Measurements from ENCODE around the gene PSMD11.

The PSMD11 gene

GRCh38 chr17:32464374-32464773 is 20.1 kb downstream of the PSMD11 start:
- TF ChIP-seq CTCF (conservative IDR thresholded peaks at IDR 0.05) = no peak

GRCh38 chr17:32467949-32468348 is 23.6 kb downstream of the PSMD11 start:
- no peak for TF ChIP-seq CTCF (conservative IDR thresholded peaks at IDR 0.05)
- H3K27ac ChIP-seq = no peak overlapping the region

More at GRCh38 chr17:32464374-32464773, 20.1 kb downstream of the PSMD11 start:
- no peak overlapping the region for H3K27ac ChIP-seq

- no peak overlapping the region for H3K27ac ChIP-seq
- TF ChIP-seq CTCF (conservative IDR thresholded peaks at IDR 0.05) = no peak
Measured at GRCh38 chr17:32470405-32471167, 26.3 kb downstream of the PSMD11 start.

GRCh38 chr17:32471652-32472051 is 27.3 kb downstream of the PSMD11 start:
- no peak for TF ChIP-seq CTCF (conservative IDR thresholded peaks at IDR 0.05)
- no peak overlapping the region for H3K27ac ChIP-seq

GRCh38 chr17:32475258-32475657 is 30.9 kb downstream of the PSMD11 start:
- TF ChIP-seq CTCF (conservative IDR thresholded peaks at IDR 0.05) = no peak
- no peak overlapping the region for H3K27ac ChIP-seq

- no peak overlapping the region for H3K27ac ChIP-seq
- no peak for TF ChIP-seq CTCF (conservative IDR thresholded peaks at IDR 0.05)
Measured at GRCh38 chr17:32477220-32477619, 32.9 kb downstream of the PSMD11 start.

- TF ChIP-seq CTCF (conservative IDR thresholded peaks at IDR 0.05) = no peak
- H3K27ac ChIP-seq = no peak overlapping the region
Measured at GRCh38 chr17:32479074-32479617, 34.8 kb downstream of the PSMD11 start.
